ENCODE results near the gene POLR3K.

DNA sequence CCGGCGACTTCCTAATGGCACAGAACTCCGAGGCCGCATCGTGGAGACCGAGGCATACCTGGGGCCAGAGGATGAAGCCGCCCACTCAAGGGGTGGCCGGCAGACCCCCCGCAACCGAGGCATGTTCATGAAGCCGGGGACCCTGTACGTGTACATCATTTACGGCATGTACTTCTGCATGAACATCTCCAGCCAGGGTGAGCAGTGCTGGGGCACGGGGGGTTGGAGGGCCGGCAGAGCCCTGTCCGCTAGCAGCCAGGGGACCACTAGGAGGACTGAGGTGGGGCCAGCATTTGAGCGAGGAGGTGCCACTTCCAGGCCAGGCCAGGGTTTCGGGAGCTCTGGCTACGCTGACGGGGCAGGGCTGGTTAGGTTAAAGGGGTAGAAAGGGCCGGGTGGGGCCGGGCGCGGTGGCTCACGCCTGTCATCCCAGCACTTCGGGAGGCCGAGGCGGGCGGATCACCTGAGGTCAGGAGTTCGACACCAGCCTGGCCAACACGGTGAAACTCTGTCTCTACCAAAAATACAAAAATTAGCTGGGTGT, 29.7 kb upstream of the POLR3K start:
- TF ChIP-seq EZH2phosphoT487 (IDR thresholded peaks at IDR 0.05; ENCODE audit: insufficient read depth, low read depth), result no peak
- no peak for TF ChIP-seq EZH2 (IDR thresholded peaks at IDR 0.05; ENCODE audit: insufficient read depth, poor library complexity, severe bottlenecking)
